PC-3 (cell line): ENCODE results near the gene UGT1A10. TPM values are rescaled to one million over a fixed set of nuclear protein-coding genes. Genes with fewer than 3 reads are reported as not detected.
"Not testable (repeated sequence)": the region's sequence is repeated elsewhere in the genome, so short reads cannot be mapped to it uniquely, and the experiment has no call there.

Source experiments
- ATAC-seq: fragments of 200-7000 bp; cut with Tn5 transposase; 2 replicates; pipeline ENCODE4 v1.9.1; 2020; ENCODE audit warnings: mild to moderate bottlenecking, moderate library complexity
- BruUV-seq: library from RNA; stranded (reverse); fragments of 400-500 nt; replicated peaks from 2 replicates; lab custom pipeline; 2021; lab: Mats Ljungman, UMichigan
- CTCF ChIA-PET: fragments of 300-600 bp; sonication (Branson Sonifier 250); formaldehyde crosslinking; loops from one replicate; lab custom pipeline; 2022; ENCODE audit warnings: antibody characterized with exemption; lab: Charles Lee
- POLR2A ChIA-PET: fragments of 300-600 bp; sonication (Branson Sonifier 250); formaldehyde crosslinking; loops from one replicate; lab custom pipeline; 2022; ENCODE audit warnings: antibody characterized with exemption; ENCODE audit not compliant: unreplicated experiment; lab: Charles Lee
- DNase-seq: peaks from one replicate; pipeline ENCODE4 v3.0.0-alpha.2; 2015
- H2AFZ ChIP-seq: fragments of 300-600 bp; sonication (generic); 2 replicates; pipeline ENCODE4 v1.6.0; 2016; ENCODE audit warnings: antibody characterized with exemption, low read length
- H3F3A ChIP-seq: fragments of 300-600 bp; sonication (generic); one replicate; pipeline ENCODE4 v1.6.0; 2017; ENCODE audit warnings: antibody characterized with exemption, low read length, control low read depth, mild to moderate bottlenecking; ENCODE audit not compliant: unreplicated experiment
- H3K27ac ChIP-seq: fragments of 300-600 bp; sonication (generic); 2 replicates; pipeline ENCODE4 v1.5.1; 2016; ENCODE audit warnings: mild to moderate bottlenecking, low read length
- H3K27me3 ChIP-seq: fragments of 300-600 bp; sonication (generic); 2 replicates; pipeline ENCODE4 v1.6.1; 2016; ENCODE audit warnings: low read length, mixed read lengths
- H3K36me3 ChIP-seq: fragments of 300-600 bp; sonication (generic); 2 replicates; pipeline ENCODE4 v1.6.1; 2016; ENCODE audit warnings: low read depth, mixed run types, low read length, mixed read lengths
- H3K4me1 ChIP-seq: fragments of 300-600 bp; sonication (generic); 2 replicates; pipeline ENCODE4 v1.5.1; 2016; ENCODE audit warnings: low read length; ENCODE audit not compliant: insufficient read depth
- H3K4me2 ChIP-seq: fragments of 300-600 bp; sonication (generic); 2 replicates; pipeline ENCODE4 v1.6.0; 2016; ENCODE audit warnings: low read length
- H3K4me3 ChIP-seq: fragments of 300-600 bp; sonication (generic); 2 replicates; pipeline ENCODE4 v1.5.1; 2016; ENCODE audit warnings: mild to moderate bottlenecking, low read length, mixed read lengths
- H3K79me2 ChIP-seq: fragments of 300-600 bp; sonication (generic); 2 replicates; pipeline ENCODE4 v1.6.1; 2017; ENCODE audit warnings: low read length, mixed read lengths
- H3K9ac ChIP-seq: fragments of 300-600 bp; sonication (generic); 2 replicates; pipeline ENCODE4 v1.6.0; 2016; ENCODE audit warnings: mild to moderate bottlenecking, low read length
- H3K9me2 ChIP-seq: fragments of 300-600 bp; sonication (generic); replicated peaks from 2 replicates; pipeline ENCODE4 v1.6.1; 2016; ENCODE audit warnings: mixed run types, low read length, mixed read lengths
- H3K9me3 ChIP-seq: fragments of 300-600 bp; sonication (generic); 2 replicates; pipeline ENCODE4 v1.6.1; 2016; ENCODE audit warnings: low read length, mixed read lengths
- H4K20me1 ChIP-seq: fragments of 300-600 bp; sonication (generic); 2 replicates; pipeline ENCODE4 v1.6.1; 2016; ENCODE audit warnings: low read length, mixed read lengths
- EZH2 ChIP-seq: fragments of 300-600 bp; sonication (generic); IDR thresholded peaks from one replicate; pipeline ENCODE4 v1.6.1; 2017; ENCODE audit warnings: antibody characterized with exemption, mild to moderate bottlenecking, low read length; ENCODE audit not compliant: unreplicated experiment
- EZH2phosphoT487 ChIP-seq: fragments of 300-600 bp; sonication (generic); IDR thresholded peaks from 2 replicates; pipeline ENCODE4 v1.6.1; 2018; ENCODE audit warnings: mild to moderate bottlenecking, antibody characterized with exemption, low read length, borderline replicate concordance
- intact Hi-C: fragments of 100-400 bp; cut with micrococcal nuclease; formaldehyde crosslinking; loops from 2 replicates; pipeline ENCODE4 v1.9.0; 2023
- total RNA-seq: library from RNA; depleted of rRNA; stranded (reverse); fragments of >200 nt; gene quantifications from 2 replicates; pipeline ENCODE4 v1.2.3, GENCODE V29; 2014
- TF ChIP-seq, protein P1 (sequence below): fragments of 300-600 bp; sonication (generic); conservative IDR thresholded peaks from 2 replicates; pipeline ENCODE4 v1.5.1; 2017; ENCODE audit warnings: antibody characterized with exemption, low read depth, mild to moderate bottlenecking, low read length

The UGT1A10 gene
- total RNA-seq, 1 experiment from 2014 or later: not detected

DNA sequence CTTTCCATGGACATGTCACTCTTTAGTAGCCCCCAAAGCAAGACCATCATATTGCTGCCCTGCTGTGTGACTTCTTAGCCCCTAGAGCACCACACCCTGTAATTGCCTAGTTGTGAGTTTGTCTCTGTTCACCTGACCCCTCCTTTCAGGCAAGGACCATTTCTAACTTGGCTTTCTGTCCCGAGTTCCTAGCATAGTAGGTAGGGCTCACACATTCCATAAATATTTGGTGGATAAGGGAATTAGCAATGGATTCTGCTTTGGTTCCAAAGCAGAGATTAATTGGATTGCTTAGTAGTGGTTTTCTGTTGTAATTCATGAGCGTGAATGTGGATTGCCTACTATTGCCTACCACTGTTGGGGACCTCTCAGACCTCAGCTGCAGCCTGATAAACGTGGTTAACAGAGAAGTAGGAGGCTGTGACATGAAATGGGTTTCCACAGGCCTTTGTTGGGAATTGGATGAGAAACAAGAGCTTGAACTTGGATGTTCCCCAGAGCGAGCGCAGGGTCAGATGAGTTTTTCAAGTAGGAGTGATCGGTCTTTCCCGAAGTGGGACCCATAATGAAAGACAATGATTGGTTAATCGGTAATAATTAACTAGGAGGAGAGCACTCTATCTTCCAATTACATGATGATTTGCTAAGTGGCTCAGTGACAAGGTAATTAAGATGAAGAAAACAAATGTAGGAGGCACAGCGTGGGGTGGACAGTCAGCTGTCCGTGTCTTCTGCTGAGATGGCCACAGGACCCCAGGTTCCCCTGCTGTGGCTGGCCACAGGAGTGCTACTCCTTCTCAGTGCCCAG is 110.4 kb downstream of the UGT1A10 start:
- POLR2A ChIA-PET: no interaction called here
- ATAC-seq: no peak

DNA sequence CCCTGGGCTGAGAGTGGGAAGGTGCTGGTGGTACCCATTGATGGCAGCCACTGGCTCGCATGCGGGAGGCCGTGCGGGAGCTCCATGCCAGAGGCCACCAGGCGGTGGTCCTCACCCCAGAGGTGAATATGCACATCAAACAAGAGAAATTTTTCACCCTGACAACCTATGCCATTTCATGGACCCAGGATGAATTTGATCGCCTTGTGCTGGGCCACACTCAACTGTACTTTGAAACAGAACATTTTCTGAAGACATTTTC is 111.0 kb downstream of the UGT1A10 start:
- Histone ChIP-seq H3K4me1 (no peaks in the 10 kb centered on the region), H2AFZ (no peak overlapping the region), H4K20me1 (no peaks in the 10 kb centered on the region), H3K36me3 (no peaks in the 10 kb centered on the region), H3K9me3 (no peaks in the 10 kb centered on the region), H3K27me3 (no peaks in the 10 kb centered on the region), H3K9me2 (no peaks in the 10 kb centered on the region), H3K79me2 (no peaks in the 10 kb centered on the region), H3F3A (no peaks in the 10 kb centered on the region), H3K4me2 (no peak overlapping the region), H3K9ac (no peak overlapping the region), H3K4me3 (no peak overlapping the region), H3K27ac (no peak overlapping the region)
- no peak for ATAC-seq
- ChIA-PET POLR2A (no interaction called here), CTCF (no interaction called here)
- no peak for DNase-seq
- intact Hi-C loops: no loop called here
- TF ChIP-seq EZH2 (no peak), EZH2phosphoT487 (no peak)
- TF ChIP-seq, protein P1, sequence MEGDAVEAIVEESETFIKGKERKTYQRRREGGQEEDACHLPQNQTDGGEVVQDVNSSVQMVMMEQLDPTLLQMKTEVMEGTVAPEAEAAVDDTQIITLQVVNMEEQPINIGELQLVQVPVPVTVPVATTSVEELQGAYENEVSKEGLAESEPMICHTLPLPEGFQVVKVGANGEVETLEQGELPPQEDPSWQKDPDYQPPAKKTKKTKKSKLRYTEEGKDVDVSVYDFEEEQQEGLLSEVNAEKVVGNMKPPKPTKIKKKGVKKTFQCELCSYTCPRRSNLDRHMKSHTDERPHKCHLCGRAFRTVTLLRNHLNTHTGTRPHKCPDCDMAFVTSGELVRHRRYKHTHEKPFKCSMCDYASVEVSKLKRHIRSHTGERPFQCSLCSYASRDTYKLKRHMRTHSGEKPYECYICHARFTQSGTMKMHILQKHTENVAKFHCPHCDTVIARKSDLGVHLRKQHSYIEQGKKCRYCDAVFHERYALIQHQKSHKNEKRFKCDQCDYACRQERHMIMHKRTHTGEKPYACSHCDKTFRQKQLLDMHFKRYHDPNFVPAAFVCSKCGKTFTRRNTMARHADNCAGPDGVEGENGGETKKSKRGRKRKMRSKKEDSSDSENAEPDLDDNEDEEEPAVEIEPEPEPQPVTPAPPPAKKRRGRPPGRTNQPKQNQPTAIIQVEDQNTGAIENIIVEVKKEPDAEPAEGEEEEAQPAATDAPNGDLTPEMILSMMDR: no peak
- BruUV-seq: no TSS peak

More for the DNA sequence above, 110.4 kb downstream of the UGT1A10 start:
- H3K27ac ChIP-seq: no peak overlapping the region
- no peaks in the 10 kb centered on the region for H3K4me1 ChIP-seq
- H3K9me3 ChIP-seq: no peaks in the 10 kb centered on the region
- TF ChIP-seq, protein P1: no peak
- TF ChIP-seq EZH2phosphoT487 (no peak), EZH2 (no peak)
- H3K27me3 ChIP-seq: no peaks in the 10 kb centered on the region
- intact Hi-C loops: no loop called here
- H3K79me2 ChIP-seq: no peaks in the 10 kb centered on the region
- H4K20me1 ChIP-seq: no peaks in the 10 kb centered on the region
- H3K4me3 ChIP-seq: no peak overlapping the region
- H3K4me2 ChIP-seq: no peak overlapping the region
- H3K36me3 ChIP-seq: no peaks in the 10 kb centered on the region
- no TSS peak for BruUV-seq
- DNase-seq: no peak
- CTCF ChIA-PET: no interaction called here
- H3F3A ChIP-seq: no peaks in the 10 kb centered on the region
- no peaks in the 10 kb centered on the region for H3K9me2 ChIP-seq
- H3K9ac ChIP-seq: no peak overlapping the region
- no peak overlapping the region for H2AFZ ChIP-seq

DNA sequence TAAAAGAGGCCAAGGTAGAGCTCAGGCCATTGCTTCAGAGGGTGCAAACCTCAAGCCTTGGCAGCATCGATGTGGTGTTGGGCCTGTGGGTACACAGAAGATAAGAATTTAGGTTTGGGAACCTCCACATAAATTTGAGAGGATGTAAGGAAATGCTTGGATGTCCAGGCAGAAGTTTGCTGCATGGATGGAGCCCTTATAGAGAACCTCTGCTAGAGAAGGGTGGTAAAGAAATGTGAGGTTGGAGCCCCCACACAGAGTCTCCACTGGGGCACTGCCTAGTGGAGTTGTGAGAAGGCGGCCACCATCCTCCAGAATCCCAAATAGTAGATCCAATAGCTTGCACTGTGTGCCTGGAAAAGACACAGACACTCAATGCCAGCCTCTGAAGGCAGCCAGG is 114.4 kb downstream of the UGT1A10 start:
- H3K4me3 ChIP-seq, H3K27me3 ChIP-seq, H3K79me2 ChIP-seq, H3K9ac ChIP-seq, CTCF ChIA-PET, ATAC-seq, BruUV-seq, H3F3A ChIP-seq, H3K9me2 ChIP-seq, H2AFZ ChIP-seq, H3K27ac ChIP-seq, POLR2A ChIA-PET, H3K4me1 ChIP-seq, H3K9me3 ChIP-seq, H4K20me1 ChIP-seq, H3K36me3 ChIP-seq, H3K4me2 ChIP-seq, intact Hi-C loops, DNase-seq: not testable (repeated sequence)

DNA sequence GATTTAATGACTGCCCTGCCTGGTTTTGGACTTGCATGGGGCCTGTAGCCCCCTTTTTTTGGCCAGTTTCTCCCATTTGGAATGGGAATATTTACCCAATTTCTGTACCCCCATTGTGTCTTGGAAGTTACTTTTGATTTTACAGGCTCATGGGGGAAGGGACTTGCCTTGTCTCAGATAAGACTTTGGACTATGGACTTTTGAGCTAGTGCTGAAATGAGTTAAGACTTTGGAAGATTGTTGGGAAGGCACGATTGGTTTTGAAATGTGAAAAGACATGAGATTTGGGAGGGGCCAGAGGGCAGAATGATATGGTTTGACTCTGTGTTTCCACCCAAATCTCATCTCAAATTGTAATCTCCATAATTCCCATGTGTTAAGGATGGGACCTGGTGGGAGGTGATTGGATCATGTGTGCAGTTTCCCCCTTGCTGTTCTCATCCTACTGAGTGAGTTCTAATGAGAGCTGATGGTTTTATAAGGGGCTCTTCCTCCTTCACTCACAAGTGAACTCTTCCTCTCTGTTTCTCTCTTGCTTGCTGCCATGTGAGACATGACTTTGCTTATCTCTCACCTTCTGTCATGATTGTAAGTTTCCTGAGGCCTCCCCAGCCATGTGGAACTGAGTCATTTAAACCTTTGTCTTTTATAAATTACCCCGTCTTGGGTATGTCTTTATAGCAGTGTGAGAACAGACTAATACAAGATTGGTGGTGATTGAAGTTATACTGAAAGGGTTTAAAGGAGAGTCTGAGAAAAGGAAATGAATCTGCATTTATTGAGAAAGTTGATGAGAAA is 115.2 kb downstream of the UGT1A10 start:
- H3K4me2 ChIP-seq, DNase-seq, H4K20me1 ChIP-seq, CTCF ChIA-PET, H3K27me3 ChIP-seq, H3F3A ChIP-seq, H3K4me1 ChIP-seq, H3K9me3 ChIP-seq, H2AFZ ChIP-seq, H3K36me3 ChIP-seq, H3K27ac ChIP-seq, intact Hi-C loops, H3K4me3 ChIP-seq, H3K79me2 ChIP-seq, BruUV-seq, POLR2A ChIA-PET, H3K9ac ChIP-seq, H3K9me2 ChIP-seq, ATAC-seq: not testable (repeated sequence)
